GM19025 (cell line): Measurements from ENCODE around the gene PLA2R1.

Source experiments
- ATAC-seq: cut with Tn5 transposase; IDR thresholded peaks from one replicate; pipeline ENCODE4 v1.9.1; 2021; ENCODE audit warnings: mild to moderate bottlenecking, low read depth, moderate library complexity; ENCODE audit not compliant: unreplicated experiment

The PLA2R1 gene

GRCh38 chr2:160062292-160063005 lies at the start of gene PLA2R1:
Gene PLA2R1 (minus strand): TSS chr2:160062615. CDS start chr2:160062403, 212 bp downstream.
- ATAC-seq: no peak

- no peak for ATAC-seq
These were observed 48.3 kb upstream of the PLA2R1 start for GRCh38 chr2:160110674-160111239.

GRCh38 chr2:160109939-160110673 lies 47.7 kb upstream of the PLA2R1 start:
- ATAC-seq: no peak

GRCh38 chr2:160109243-160109642 lies 46.8 kb upstream of the PLA2R1 start:
- no peak for ATAC-seq

- no peak for ATAC-seq
These were observed 46.2 kb upstream of the PLA2R1 start for GRCh38 chr2:160108646-160109045.

GRCh38 chr2:160105366-160105765 lies 43.0 kb upstream of the PLA2R1 start:
- ATAC-seq: no peak

- ATAC-seq: no peak
These were observed 41.7 kb upstream of the PLA2R1 start for GRCh38 chr2:160104115-160104514.

- ATAC-seq: no peak
These were observed 34.9 kb upstream of the PLA2R1 start for GRCh38 chr2:160097326-160097725.

- no peak for ATAC-seq
These were observed 34.0 kb upstream of the PLA2R1 start for GRCh38 chr2:160096409-160096808.

GRCh38 chr2:160092445-160092844 lies 30.0 kb upstream of the PLA2R1 start:
- ATAC-seq: no peak

GRCh38 chr2:160091381-160091780 lies 29.0 kb upstream of the PLA2R1 start:
- no peak for ATAC-seq

- no peak for ATAC-seq
These were observed 25.7 kb upstream of the PLA2R1 start for GRCh38 chr2:160087854-160088745.

- ATAC-seq: no peak
These were observed 23.2 kb upstream of the PLA2R1 start for GRCh38 chr2:160085662-160086061.

GRCh38 chr2:160077912-160078810 lies 15.7 kb upstream of the PLA2R1 start:
- ATAC-seq: no peak

- no peak for ATAC-seq
These were observed 14.5 kb upstream of the PLA2R1 start for GRCh38 chr2:160076914-160077313.

GRCh38 chr2:160076241-160076640 lies 13.8 kb upstream of the PLA2R1 start:
- no peak for ATAC-seq

- ATAC-seq: no peak
These were observed 12.8 kb upstream of the PLA2R1 start for GRCh38 chr2:160075171-160075570.

GRCh38 chr2:160073284-160073888 lies 11.0 kb upstream of the PLA2R1 start:
- ATAC-seq: no peak

- ATAC-seq: no peak
These were observed 6.5 kb upstream of the PLA2R1 start for GRCh38 chr2:160068906-160069305.
